NB4 (cell line): ENCODE measurements around the gene SLC15A3.
"Not testable (repeated sequence)": the region's sequence is repeated elsewhere in the genome, so short reads cannot be mapped to it uniquely, and the experiment has no call there.

Source experiments
- CTCF ChIP-seq: IDR thresholded peaks from one replicate; pipeline ENCODE4 v1.5.1; 2012; ENCODE audit warnings: low read depth, low read length
- MAX ChIP-seq: IDR thresholded peaks from 2 replicates; pipeline ENCODE4 v1.6.1; 2011; ENCODE audit warnings: low read depth, low read length

GRCh38 chr11:60909680-60910280 lies 42.2 kb downstream of the SLC15A3 start:
- TF ChIP-seq CTCF, MAX: not testable (repeated sequence)
